ENCODE measurements around the gene TNIK. TPM values are rescaled to one million over a fixed set of nuclear protein-coding genes. Genes with fewer than 3 reads are reported as not detected.

Gene TNIK
- total and polyA plus RNA-seq, 2 of the 4 experiments (the other 2 are of a cell fraction), result 3.4 to 6.3 TPM

DNA sequence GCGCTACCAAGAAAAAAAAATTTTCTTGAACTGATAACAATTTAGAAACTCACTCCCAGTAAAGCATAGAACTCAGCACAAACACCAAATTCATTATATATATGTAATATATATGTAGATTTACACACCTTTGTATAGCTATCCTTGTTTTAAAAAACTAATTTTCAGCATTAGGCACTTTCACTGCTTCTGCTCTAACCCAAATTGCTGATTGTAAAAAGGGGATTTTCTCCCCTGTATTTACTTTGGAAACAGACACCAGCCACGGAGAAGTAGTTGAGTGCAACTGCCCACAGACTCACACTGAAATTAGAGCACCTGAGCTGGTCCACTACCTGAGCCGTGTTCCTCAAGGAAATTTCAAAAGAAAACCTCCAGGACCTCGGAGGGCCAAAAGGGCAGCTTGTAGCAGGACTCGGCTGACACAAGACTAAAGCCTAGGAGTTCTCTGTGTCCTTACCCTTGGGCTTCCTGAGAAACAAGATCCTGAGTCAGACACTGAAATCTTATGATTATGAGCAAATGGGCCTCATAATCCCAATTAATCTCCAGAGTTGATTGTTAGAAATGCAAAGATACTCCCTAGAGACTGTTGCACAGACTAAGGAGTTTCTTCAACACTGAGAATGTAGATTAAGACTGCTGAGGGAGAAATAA lies 106.0 kb downstream of the TNIK start:
- no peak overlapping the region for H3K27ac ChIP-seq (ENCODE audit: insufficient read depth, low read length)
- ATAC-seq (ENCODE audit: low read depth) (no peak), DNase-seq (no peak)
- H4K20me1 ChIP-seq (ENCODE audit: insufficient read depth, low read length), result no peaks in the 10 kb centered on the region
- H2AK5ac ChIP-seq (ENCODE audit: low read depth, low read length), result no peak overlapping the region
- no peak overlapping the region for H3K56ac ChIP-seq (ENCODE audit: extremely low read depth, insufficient read depth, low read length)
- H3K18ac ChIP-seq (ENCODE audit: low read depth, low read length), result no peak overlapping the region
- no peak overlapping the region for H3K14ac ChIP-seq (replicated peaks; ENCODE audit: low read depth, low read length)
- ChIA-PET CTCF (no interaction called here), POLR2A (ENCODE audit: unreplicated experiment) (no interaction called here)
- no peak overlapping the region for H4K91ac ChIP-seq (ENCODE audit: insufficient read depth, low read depth, low read length)
- no peak overlapping the region for H3K4me3 ChIP-seq (ENCODE audit: insufficient read depth, low read depth, low read length)
- BruUV-seq (replicated peaks), result no TSS peak
- no peak overlapping the region for H2BK5ac ChIP-seq (ENCODE audit: low read depth, low read length, poor library complexity, severe bottlenecking)
- in situ Hi-C loops (cut with MboI; ENCODE audit: low sequenced_read_pairs) (no loop called here), intact Hi-C loops (cut with micrococcal nuclease) (no loop called here), dilution Hi-C loops (cut with HindIII; ENCODE audit: low sequenced_read_pairs, unreplicated experiment) (no loop called here)
- no peak overlapping the region for H4K5ac ChIP-seq (ENCODE audit: low read depth, low read length)
- no peak overlapping the region for H3K23ac ChIP-seq (ENCODE audit: low read depth, low read length)
- no peak overlapping the region for H2AFZ ChIP-seq (replicated peaks; ENCODE audit: low read length, poor library complexity)
- no peak overlapping the region for H3K9ac ChIP-seq (ENCODE audit: low read depth, low read length)
- TF ChIP-seq RCOR1 (IDR thresholded peaks at IDR 0.05; ENCODE audit: insufficient replicate concordance, low read length) (no peak), SMC3 (IDR thresholded peaks at IDR 0.05; ENCODE audit: low read depth, low read length) (no peak), NFE2L2 (IDR thresholded peaks at IDR 0.05; ENCODE audit: low read depth, low read length) (no peak), FOS (IDR thresholded peaks at IDR 0.05; ENCODE audit: low read depth, low read length) (no peak), MAZ (IDR thresholded peaks at IDR 0.05; ENCODE audit: borderline replicate concordance, low read depth, low read length) (no peak), CHD1 (IDR thresholded peaks at IDR 0.05; ENCODE audit: low read depth, low read length) (no peak), MAFK (IDR thresholded peaks at IDR 0.05; ENCODE audit: low read depth, low read length) (no peak), BHLHE40 (IDR thresholded peaks at IDR 0.05; ENCODE audit: low read depth, low read length) (no peak), RAD21 (IDR thresholded peaks at IDR 0.05; ENCODE audit: low read length) (no peak), POLR2A (IDR thresholded peaks at IDR 0.05; ENCODE audit: low read depth, low read length) (no peak)
- TF ChIP-seq, protein P1, sequence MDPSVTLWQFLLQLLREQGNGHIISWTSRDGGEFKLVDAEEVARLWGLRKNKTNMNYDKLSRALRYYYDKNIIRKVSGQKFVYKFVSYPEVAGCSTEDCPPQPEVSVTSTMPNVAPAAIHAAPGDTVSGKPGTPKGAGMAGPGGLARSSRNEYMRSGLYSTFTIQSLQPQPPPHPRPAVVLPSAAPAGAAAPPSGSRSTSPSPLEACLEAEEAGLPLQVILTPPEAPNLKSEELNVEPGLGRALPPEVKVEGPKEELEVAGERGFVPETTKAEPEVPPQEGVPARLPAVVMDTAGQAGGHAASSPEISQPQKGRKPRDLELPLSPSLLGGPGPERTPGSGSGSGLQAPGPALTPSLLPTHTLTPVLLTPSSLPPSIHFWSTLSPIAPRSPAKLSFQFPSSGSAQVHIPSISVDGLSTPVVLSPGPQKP (IDR thresholded peaks at IDR 0.05; ENCODE audit: borderline replicate concordance, low read depth, low read length), result no peak
- H3K27me3 ChIP-seq (ENCODE audit: control insufficient read depth, insufficient read depth, low read length), result no peaks in the 10 kb centered on the region
- no peaks in the 10 kb centered on the region for H3K36me3 ChIP-seq (ENCODE audit: control insufficient read depth, insufficient read depth, low read length)
- no peak overlapping the region for H4K8ac ChIP-seq (ENCODE audit: low read depth in 2 of 2, low read length in 2 of 2)
- H3K9me1 ChIP-seq (ENCODE audit: insufficient read depth, low read length), result 0 out of 2 replicates have a peak, but pooled peaks cover 6% of the 10 kb centered on the region
- H3K9me3 ChIP-seq (ENCODE audit: control insufficient read depth, insufficient read depth, low read length), result no peaks in the 10 kb centered on the region
- H2BK15ac ChIP-seq (ENCODE audit: low read depth, low read length), result no peak overlapping the region
- no peak overlapping the region for H3K4me2 ChIP-seq (ENCODE audit: low read depth, low read length)
- H2AK9ac ChIP-seq (replicated peaks; ENCODE audit: low read depth, low read length, poor library complexity), result no peak overlapping the region
- H3K79me1 ChIP-seq (ENCODE audit: low read depth in 1 of 2, low read length in 2 of 2), result no peaks in the 10 kb centered on the region
- H3K4me1 ChIP-seq (ENCODE audit: control insufficient read depth, insufficient read depth, low read length), result peaks cover 2% of the 10 kb centered on the region; the same call in 1 of the 2 replicates
- no peak overlapping the region for H3K4ac ChIP-seq (ENCODE audit: low read depth, low read length)
- H2BK120ac ChIP-seq (ENCODE audit: low read depth, low read length), result no peak overlapping the region
- no CpG with 5 or more reads among the region's 5 CpGs for WGBS, 2 experiments (ENCODE audit: extremely low coverage in 2 of 2, insufficient read length in 1 of 2)
- no peak overlapping the region for H2BK20ac ChIP-seq (ENCODE audit: low read depth, low read length)

Measured in IMR-90 (cell line).